ENCODE measurements around the gene DUOX1.

DUOX1 gene

GRCh38 chr15:45187894-45188830 lies 58.4 kb downstream of the DUOX1 start, which contains the start of gene SHF:
TSS of gene SHF (minus strand) at chr15:45187966. CDS start at chr15:45187951, 15 bp downstream.
- peak; percentile 15 to 41 for DNase-seq (ENCODE audit: low read depth in 2 of 2)

DNA sequence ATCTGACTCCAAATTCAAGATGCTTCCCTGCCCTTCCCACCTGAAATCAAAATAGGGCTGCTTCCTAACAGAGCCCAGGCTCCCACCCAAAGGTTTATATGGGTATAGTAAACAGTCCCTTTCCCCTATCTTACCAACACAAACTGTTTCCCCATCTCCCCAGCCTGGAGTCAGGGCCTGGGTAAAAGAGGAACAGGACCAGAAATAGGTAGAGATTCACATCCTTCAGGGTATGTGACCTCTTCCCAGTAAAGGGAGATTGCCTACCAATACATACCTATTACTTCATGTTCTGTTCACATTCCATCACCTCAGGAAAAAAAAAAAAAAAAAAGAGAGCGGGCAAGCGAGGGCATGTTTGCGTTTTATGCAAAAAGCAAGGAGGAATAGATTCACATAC lies 67.7 kb downstream of the DUOX1 start:
- no peak for DNase-seq (ENCODE audit: low read depth in 2 of 2)

GRCh38 chr15:45198337-45199135 lies 68.7 kb downstream of the DUOX1 start:
- peak; percentile 84 to 91 for DNase-seq (ENCODE audit: low read depth in 2 of 2)

GRCh38 chr15:45199136-45199810 lies 69.5 kb downstream of the DUOX1 start:
- DNase-seq (ENCODE audit: low read depth in 2 of 2), result no peak

DNA sequence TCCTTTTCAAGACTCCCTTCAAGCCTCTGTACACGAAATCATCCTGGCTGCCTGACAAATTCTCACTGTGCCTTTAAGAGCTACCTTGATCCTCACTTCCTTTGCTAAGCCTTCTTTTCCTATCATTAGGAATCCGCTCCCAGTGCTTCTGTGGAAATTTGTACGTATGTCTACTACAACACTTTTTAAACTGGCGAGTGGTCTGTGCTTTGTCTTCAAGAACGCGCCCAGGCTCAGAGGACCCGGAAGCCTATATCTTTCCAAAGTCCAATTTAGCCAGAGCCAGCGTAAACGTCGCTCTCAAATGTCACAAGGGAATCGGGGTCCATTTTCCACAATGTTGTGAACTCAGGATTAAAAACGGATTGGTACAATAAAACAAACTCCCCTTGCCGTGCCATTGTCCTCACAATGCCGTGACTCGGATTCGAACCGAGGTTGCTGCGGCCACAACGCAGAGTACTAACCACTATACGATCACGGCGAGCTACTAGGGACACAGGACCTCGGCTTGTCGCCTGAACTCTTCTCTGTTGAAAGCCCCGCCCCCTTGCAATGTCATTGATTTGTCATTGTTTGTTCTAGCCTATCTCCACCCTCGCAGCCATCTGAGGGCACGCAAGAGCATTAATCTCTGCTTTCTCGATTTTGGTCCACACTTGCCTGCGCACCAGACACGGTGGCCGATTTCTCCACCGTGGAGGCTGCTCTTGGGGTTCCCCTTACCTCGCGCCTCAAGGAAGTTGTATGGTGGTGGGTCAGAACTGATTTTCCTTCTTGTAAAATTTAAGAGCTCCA lies 70.4 kb downstream of the DUOX1 start:
- peak; percentile 94 to 97 for DNase-seq (ENCODE audit: low read depth in 2 of 2)

DNA sequence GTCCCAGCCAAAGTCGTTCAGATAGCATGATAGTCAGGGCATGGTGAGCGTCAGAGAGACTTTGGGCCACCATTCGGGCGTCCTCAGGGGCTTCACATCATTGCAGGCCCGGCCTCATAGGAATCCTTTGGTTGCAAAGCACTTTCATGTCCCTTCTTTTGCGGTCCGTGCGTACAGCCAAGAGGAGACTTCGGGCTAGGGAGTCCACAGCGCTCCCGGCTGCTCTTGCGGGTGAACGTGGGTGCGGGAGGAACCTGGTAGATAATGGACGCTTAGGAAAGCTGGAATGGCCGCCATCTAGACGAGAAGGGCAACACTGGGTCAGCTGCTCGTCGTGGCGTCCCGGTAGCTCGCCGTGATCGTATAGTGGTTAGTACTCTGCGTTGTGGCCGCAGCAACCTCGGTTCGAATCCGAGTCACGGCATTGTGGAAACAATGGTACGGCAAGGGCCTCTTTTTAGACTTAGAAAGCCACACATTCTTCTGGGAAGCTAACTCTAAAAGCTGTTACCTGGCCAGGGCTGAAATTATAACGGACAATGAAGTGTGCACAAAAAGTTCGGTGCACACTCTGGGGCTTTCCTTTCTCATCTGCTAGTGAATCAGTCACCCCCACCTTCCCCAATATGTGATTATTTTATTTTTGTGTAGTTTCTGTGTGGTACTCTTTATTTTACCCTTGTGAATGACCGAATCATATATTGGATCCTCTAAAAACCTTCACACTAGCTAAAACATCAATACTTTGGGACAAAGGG lies 71.2 kb downstream of the DUOX1 start:
- DNase-seq (ENCODE audit: low read depth in 2 of 2), result peak; percentile 32 to 50

DNA sequence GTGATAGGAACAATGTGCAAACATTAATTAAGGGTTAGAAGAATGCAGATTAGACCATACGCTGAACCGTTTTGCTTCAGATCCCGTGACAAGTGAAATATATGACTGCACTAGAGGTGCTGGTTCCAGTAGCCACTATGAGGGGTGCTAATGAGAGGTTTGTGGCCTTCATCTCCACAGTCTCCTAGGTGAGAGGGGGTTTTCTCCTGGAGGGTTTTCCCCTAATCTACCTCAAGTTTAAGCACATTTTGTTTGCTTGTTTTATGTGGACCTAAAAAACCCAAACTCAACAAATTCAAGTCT lies 71.7 kb downstream of the DUOX1 start:
- no peak for DNase-seq (ENCODE audit: low read depth in 2 of 2)

GRCh38 chr15:45201869-45202268 lies 72.1 kb downstream of the DUOX1 start:
- DNase-seq (ENCODE audit: low read depth in 2 of 2), result no peak

GRCh38 chr15:45203182-45203581 lies 73.4 kb downstream of the DUOX1 start:
- no peak for DNase-seq (ENCODE audit: low read depth in 2 of 2)

- DNase-seq (ENCODE audit: low read depth in 2 of 2), result peak; percentile 15 to 27
Measured at GRCh38 chr15:45205192-45205591, 75.4 kb downstream of the DUOX1 start.

DNA sequence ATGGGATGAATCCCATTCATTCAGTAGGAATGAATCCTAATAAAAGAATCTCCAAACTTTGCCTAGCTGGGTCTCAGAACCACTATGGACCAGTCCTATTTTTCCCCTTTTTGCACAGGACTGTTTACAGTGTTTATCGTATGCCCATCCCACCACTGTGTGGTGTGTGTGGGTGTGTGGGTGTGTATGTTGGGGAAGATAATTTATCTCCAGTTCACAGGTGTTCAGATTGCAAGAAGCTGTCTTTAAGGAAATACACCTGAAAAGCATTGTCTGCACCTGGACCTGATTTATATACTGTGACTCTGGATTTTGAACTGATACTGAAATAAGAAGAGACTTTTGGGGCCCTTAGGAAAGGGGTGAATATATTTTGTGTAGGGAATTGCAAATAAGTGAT lies 82.7 kb downstream of the DUOX1 start:
- DNase-seq (ENCODE audit: low read depth in 2 of 2), result no peak

All from stimulated activated CD8-positive, alpha-beta memory T cell treated with anti-CD3 and anti-CD28 coated beads, Interleukin-2, amount 100 ng/mL, for 1 hour (primary cell).